Left lung (tissue), 10 donors: ENCODE measurements around the gene CDC6. TPM values are rescaled to one million over a fixed set of nuclear protein-coding genes. Genes with fewer than 3 reads are reported as not detected.
A peak's percentile ranks its signal among the peaks of the same experiment; 100 is the strongest.

Source experiments
- ATAC-seq: fragments of 200-7000 bp; cut with Tn5 transposase; one replicate; pipeline ENCODE4 v1.9.1; 2020; ENCODE audit warnings: moderate library complexity
- DNase-seq, 4 donors: peaks; one replicate each; pipeline ENCODE4 v3.0.0-alpha.2; 2013 to 2020
- H3K27ac ChIP-seq, 2 donors: fragments of 200-600 bp; sonication (generic) in 1 of 2; one replicate each; pipeline versions ENCODE4 v1.5.0 to v1.8.0; 2020 to 2021
- H3K27me3 ChIP-seq, 2 donors: fragments of 200-600 bp; sonication (generic) in 1 of 2; one replicate each; pipeline versions ENCODE4 v1.5.0 to v1.8.0; 2020 to 2021
- H3K36me3 ChIP-seq, 2 donors: fragments of 200-600 bp; sonication (generic) in 1 of 2; one replicate each; pipeline versions ENCODE4 v1.5.0 to v1.8.0; 2020 to 2021
- H3K4me1 ChIP-seq, 2 donors: fragments of 200-600 bp; one replicate each; pipeline ENCODE4 v1.8.0; 2021
- H3K4me3 ChIP-seq, 2 donors: fragments of 200-600 bp; sonication (generic) in 1 of 2; one replicate each; pipeline versions ENCODE4 v1.5.0 to v1.8.0; 2020 to 2021; ENCODE audit warnings: mild to moderate bottlenecking in 1 of 2
- H3K9me3 ChIP-seq, 2 donors: fragments of 200-600 bp; sonication (generic) in 1 of 2; one replicate each; pipeline versions ENCODE4 v1.5.0 to v1.8.0; 2020 to 2021
- CTCF ChIP-seq, 2 donors: fragments of 200-600 bp; sonication (generic) in 1 of 2; IDR thresholded peaks; one replicate each; pipeline versions ENCODE4 v1.5.0 to v1.8.0; 2021; ENCODE audit warnings: antibody characterized with exemption in 2 of 2
- intact Hi-C, 2 donors: fragments of 100-400 bp; cut with DNase I; formaldehyde crosslinking; loops; one replicate each; pipeline versions ENCODE4 v1.11.2 to v1.14.2; 2022
- polyA plus RNA-seq, 6 donors: library from polyadenylated mRNA; unstranded; fragments of 120-200 nt; gene quantifications; one replicate each; pipeline ENCODE4 v1.2.1, GENCODE V29; 2013; ENCODE audit not compliant: insufficient read length in 6 of 6
- total RNA-seq, 2 donors: library from RNA; stranded (reverse); fragmentation: NEBNext Ultra II Directional; extraction: Animal tissue kit (Norgen Biotek cat#: 25700); gene quantifications; one replicate each; pipeline ENCODE4 v1.2.1, GENCODE V29; 2021
- donor health status: DM: no; HTN: yes; CAD: no.
- donor health status: DM: no; HTN: no; CAD: no.

The CDC6 gene
- total and polyA plus RNA-seq, 8 donors: 12.8 to 25.9 (median 20.3) TPM

- ATAC-seq (no peak), DNase-seq (no peak)
- Histone ChIP-seq H3K36me3 (peaks cover 0 to 11% of the 10 kb centered on the region in 2 donors), H3K4me1 (peaks cover 9 to 43% of the 10 kb centered on the region in 2 donors), H3K27ac (no peak overlapping the region), H3K27me3 (no peaks in the 10 kb centered on the region), H3K9me3 (no peaks in the 10 kb centered on the region), H3K4me3 (no peak overlapping the region)
- TF ChIP-seq CTCF (IDR thresholded peaks at IDR 0.05): no peak
- intact Hi-C loops: no loop called here
Observed at GRCh38 chr17:40243761-40244160, 43.9 kb upstream of the CDC6 start.

GRCh38 chr17:40244255-40244654, 43.4 kb upstream of the CDC6 start:
- H3K4me3 ChIP-seq: no peak overlapping the region
- peaks cover 9 to 47% of the 10 kb centered on the region in 2 donors for H3K4me1 ChIP-seq
- no peaks in the 10 kb centered on the region for H3K9me3 ChIP-seq
- H3K36me3 ChIP-seq: peaks cover 0 to 11% of the 10 kb centered on the region in 2 donors
- intact Hi-C loops: no loop called here
- no peak for DNase-seq
- TF ChIP-seq CTCF (IDR thresholded peaks at IDR 0.05): no peak
- ATAC-seq: peak; percentile 66
- no peaks in the 10 kb centered on the region for H3K27me3 ChIP-seq
- H3K27ac ChIP-seq: no peak overlapping the region

GRCh38 chr17:40247926-40248495, 39.7 kb upstream of the CDC6 start:
- no peak overlapping the region for H3K4me3 ChIP-seq
- H3K27me3 ChIP-seq: no peaks in the 10 kb centered on the region
- H3K4me1 ChIP-seq: peaks cover 12 to 49% of the 10 kb centered on the region in 2 donors
- ATAC-seq: peak; percentile 27
- H3K36me3 ChIP-seq: peaks cover 0 to 11% of the 10 kb centered on the region in 2 donors
- H3K9me3 ChIP-seq: no peaks in the 10 kb centered on the region
- intact Hi-C loops: no loop called here
- DNase-seq: peak in 1 of 4 donors; percentile 44
- H3K27ac ChIP-seq: peak overlapping the region in 1 of 2 donors; percentile 20
- no peak for TF ChIP-seq CTCF (IDR thresholded peaks at IDR 0.05)

GRCh38 chr17:40248507-40248906, 39.2 kb upstream of the CDC6 start:
- no peaks in the 10 kb centered on the region for H3K27me3 ChIP-seq
- no peak overlapping the region for H3K4me3 ChIP-seq
- DNase-seq (no peak), ATAC-seq (no peak)
- no peaks in the 10 kb centered on the region for H3K9me3 ChIP-seq
- H3K4me1 ChIP-seq: peaks cover 12 to 48% of the 10 kb centered on the region in 2 donors
- intact Hi-C loops: no loop called here
- no peak for TF ChIP-seq CTCF (IDR thresholded peaks at IDR 0.05)
- peak overlapping the region; percentile 3 to 20 for H3K27ac ChIP-seq
- peaks cover 0 to 11% of the 10 kb centered on the region in 2 donors for H3K36me3 ChIP-seq

GRCh38 chr17:40251576-40251975, 36.1 kb upstream of the CDC6 start:
- peak; percentile 83 for ATAC-seq
- H3K4me3 ChIP-seq: no peak overlapping the region
- H3K27ac ChIP-seq: peak overlapping the region in 1 of 2 donors; percentile 42
- peaks cover 8 to 42% of the 10 kb centered on the region in 2 donors for H3K4me1 ChIP-seq
- H3K9me3 ChIP-seq: no peaks in the 10 kb centered on the region
- TF ChIP-seq CTCF (IDR thresholded peaks at IDR 0.05): no peak
- H3K36me3 ChIP-seq: peaks cover 0 to 6% of the 10 kb centered on the region in 2 donors
- intact Hi-C loops: no loop called here
- DNase-seq: no peak
- H3K27me3 ChIP-seq: no peaks in the 10 kb centered on the region
